HepG2 (cell line): ENCODE results near the gene CBX6. TPM values are rescaled to one million over a fixed set of nuclear protein-coding genes. Genes with fewer than 3 reads are reported as not detected.

Source experiments
- ARHGAP35 ChIP-seq: sonication (generic); formaldehyde crosslinking; IDR thresholded peaks from 2 replicates; pipeline ENCODE4 v1.9.0; 2022; ENCODE audit warnings: mild to moderate bottlenecking, inconsistent platforms, moderate library complexity, missing genetic modification reagents, borderline replicate concordance
- ARID5B ChIP-seq: IDR thresholded peaks from 2 replicates; pipeline ENCODE4 v1.4.0; 2020; ENCODE audit warnings: mild to moderate bottlenecking, missing genetic modification reagents
- FOXA1 ChIP-seq, 2 experiments: fragments of 450-650 bp in 1 of 2; sonication (generic) in 1 of 2; formaldehyde crosslinking in 1 of 2; IDR thresholded peaks; 2 replicates each; pipeline versions ENCODE4 v1.4.0 to v1.6.1; 2016 to 2020; ENCODE audit warnings: missing genetic modification reagents in 1 of 2
- HNRNPLL ChIP-seq: fragments of 200-400 bp; formaldehyde crosslinking; IDR thresholded peaks from 2 replicates; pipeline ENCODE4 v1.6.1; 2017; ENCODE audit warnings: mild to moderate bottlenecking, low read depth, low read length; ENCODE audit not compliant: poor library complexity, severe bottlenecking
- IRF9 ChIP-seq: sonication (generic); formaldehyde crosslinking; IDR thresholded peaks from 2 replicates; pipeline ENCODE4 v1.8.0; 2022; ENCODE audit warnings: missing genetic modification reagents, mild to moderate bottlenecking, borderline replicate concordance
- KAT7 ChIP-seq: IDR thresholded peaks from 2 replicates; pipeline ENCODE4 v1.6.1; 2018; ENCODE audit warnings: borderline replicate concordance, missing compliant biosample characterization
- NCOA2 ChIP-seq: sonication (generic); formaldehyde crosslinking; IDR thresholded peaks from 2 replicates; pipeline ENCODE4 v1.8.0; 2022; ENCODE audit warnings: inconsistent platforms
- PHF20 ChIP-seq: sonication (generic); formaldehyde crosslinking; IDR thresholded peaks from 2 replicates; pipeline ENCODE4 v1.5.0; 2020; ENCODE audit warnings: mild to moderate bottlenecking, missing genetic modification reagents
- SOX13 ChIP-seq, 3 experiments: fragments of 450-650 bp in 1 of 3; sonication (generic) in 1 of 3; formaldehyde crosslinking in 1 of 3; IDR thresholded peaks in 2 of 3; conservative IDR thresholded peaks in 1 of 3; 2 replicates each; pipeline versions ENCODE4 v1.5.0 to v1.6.1; 2016 to 2020; ENCODE audit warnings: antibody characterized with exemption in 1 of 3, mild to moderate bottlenecking in 1 of 3, missing compliant biosample characterization in 1 of 3, missing genetic modification reagents in 1 of 3, moderate library complexity in 1 of 3
- ZBTB42 ChIP-seq: sonication (generic); formaldehyde crosslinking; IDR thresholded peaks from 2 replicates; pipeline ENCODE4 v1.5.0; 2020; ENCODE audit warnings: mild to moderate bottlenecking, missing genetic modification reagents
- ZC3H13 ChIP-seq: sonication (generic); formaldehyde crosslinking; IDR thresholded peaks from 2 replicates; pipeline ENCODE4 v1.8.1; 2023; ENCODE audit warnings: mild to moderate bottlenecking, missing genetic modification reagents, moderate library complexity
- ZNF318 ChIP-seq: sonication (generic); formaldehyde crosslinking; IDR thresholded peaks from 2 replicates; pipeline ENCODE4 v1.4.0; 2020; ENCODE audit warnings: mild to moderate bottlenecking, missing genetic modification reagents
- ZNF75D ChIP-seq: sonication (generic); formaldehyde crosslinking; IDR thresholded peaks from 2 replicates; pipeline ENCODE4 v1.8.1; 2023; ENCODE audit warnings: missing genetic modification reagents, mild to moderate bottlenecking, borderline replicate concordance
- ZNF766 ChIP-seq: sonication (generic); formaldehyde crosslinking; IDR thresholded peaks from 2 replicates; pipeline ENCODE4 v1.5.0; 2020; ENCODE audit warnings: missing genetic modification reagents, borderline replicate concordance
- ZNF773 ChIP-seq: sonication (generic); formaldehyde crosslinking; IDR thresholded peaks from 2 replicates; pipeline ENCODE4 v1.4.0; 2020; ENCODE audit warnings: missing genetic modification reagents, borderline replicate concordance
- polyA plus RNA-seq, 8 experiments: library from polyadenylated mRNA; depleted of rRNA in 3 of 8; stranded (reverse) in 7 of 8; unstranded in 1 of 8; fragments of >200 nt; fragmentation: Illumina TruSeq in 4 of 8; extraction: Trizol in 4 of 8; gene quantifications; 2 replicates each; pipeline versions ENCODE4 v1.2.1 to v1.2.3, GENCODE V29; 2011 to 2016; ENCODE audit warnings: low read depth in 4 of 8, missing spikeins in 1 of 8, mixed read lengths in 1 of 8; ENCODE audit not compliant: insufficient read depth in 1 of 8
- total RNA-seq, 5 experiments: library from RNA; depleted of rRNA; stranded (reverse); fragments of >200 nt; fragmentation: Illumina TruSeq; extraction: Trizol; gene quantifications; 2 replicates each; pipeline ENCODE4 v1.2.3, GENCODE V29; 2016; ENCODE audit warnings: low read depth in 1 of 5

The CBX6 gene
- total and polyA plus RNA-seq, 2 of the 13 experiments (the other 11 are each of a cell fraction or from before 2014, with no cell fraction given) = 1.7 to 6.5 TPM

GRCh38 chr22:38843201-38843656 lies 28.8 kb downstream of the CBX6 start (continued):
- no peak for TF ChIP-seq ARHGAP35
- no peak for TF ChIP-seq SOX13 (IDR thresholded peaks at IDR 0.05)
- no peak for TF ChIP-seq SOX13 (CRISPR knock-in tag; conservative IDR thresholded peaks at IDR 0.05 in 1 of 2, IDR thresholded peaks at IDR 0.05 in 1 of 2)
- TF ChIP-seq KAT7 = 0 out of 2 replicates have a peak, but pooled peaks have one; percentile 31
- TF ChIP-seq NCOA2 (CRISPR knock-in tag) = no peak
- 0 out of 2 replicates have a peak, but pooled peaks have one; percentile 9 for TF ChIP-seq ARID5B (CRISPR knock-in tag)
- peak; percentile 65 for TF ChIP-seq HNRNPLL
- TF ChIP-seq ZNF75D = no peak
- no peak for TF ChIP-seq ZBTB42 (CRISPR knock-in tag)
- TF ChIP-seq IRF9 (CRISPR knock-in tag) = 0 out of 2 replicates have a peak, but pooled peaks have one; percentile 44
- 0 out of 2 replicates have a peak, but pooled peaks have one; percentile 42 for TF ChIP-seq ZC3H13
- TF ChIP-seq ZNF773 (CRISPR knock-in tag) = no peak
- no peak for TF ChIP-seq ZNF318
- peak; percentile 40; the same call in 1 of the 2 replicates for TF ChIP-seq PHF20
- TF ChIP-seq ZNF766 (CRISPR knock-in tag) = peak; percentile 31; the same call in 1 of the 2 replicates
- TF ChIP-seq FOXA1 (IDR thresholded peaks at IDR 0.05) = no peak
- TF ChIP-seq FOXA1 (CRISPR knock-in tag; IDR thresholded peaks at IDR 0.05) = no peak
